Amniotic epithelial cell (primary cell): ENCODE measurements around the gene ING5.
"Not testable (repeated sequence)": the region's sequence is repeated elsewhere in the genome, so short reads cannot be mapped to it uniquely, and the experiment has no call there.

ENCODE experiments used
- DNase-seq: peaks from one replicate; pipeline ENCODE4 v3.0.0-alpha.2; 2010; ENCODE audit warnings: low read depth

ING5 gene

GRCh38 chr2:241739177-241739576 is 37.3 kb downstream of the ING5 start:
- no peak for DNase-seq

GRCh38 chr2:241739651-241740050 is 37.8 kb downstream of the ING5 start:
- peak; percentile 75 for DNase-seq

- DNase-seq: peak; percentile 23
Measured at GRCh38 chr2:241741016-241741415, 39.2 kb downstream of the ING5 start.

GRCh38 chr2:241742320-241742939 is 40.6 kb downstream of the ING5 start:
- DNase-seq: no peak

- not testable (repeated sequence) for DNase-seq
Measured at GRCh38 chr2:241743008-241743407, 41.2 kb downstream of the ING5 start.

- DNase-seq: no peak
Measured at GRCh38 chr2:241743620-241744019, 41.8 kb downstream of the ING5 start.

GRCh38 chr2:241744028-241744754 is 42.4 kb downstream of the ING5 start:
- DNase-seq: no peak

GRCh38 chr2:241745276-241745675 is 43.4 kb downstream of the ING5 start:
- DNase-seq: no peak

- no peak for DNase-seq
Measured at GRCh38 chr2:241746084-241746483, 44.2 kb downstream of the ING5 start.

- no peak for DNase-seq
Measured at GRCh38 chr2:241748468-241749256, 46.8 kb downstream of the ING5 start.

GRCh38 chr2:241750076-241750840 is 48.4 kb downstream of the ING5 start:
- no peak for DNase-seq

- DNase-seq: no peak
Measured at GRCh38 chr2:241751152-241751551, 49.3 kb downstream of the ING5 start.

- DNase-seq: no peak
Measured at GRCh38 chr2:241751776-241752175, 49.9 kb downstream of the ING5 start.

GRCh38 chr2:241752253-241752652 is 50.4 kb downstream of the ING5 start:
- no peak for DNase-seq

GRCh38 chr2:241752689-241753276 is 50.9 kb downstream of the ING5 start:
- no peak for DNase-seq

GRCh38 chr2:241753493-241753892 is 51.7 kb downstream of the ING5 start:
- DNase-seq: no peak

GRCh38 chr2:241754042-241754441 is 52.2 kb downstream of the ING5 start:
- DNase-seq: no peak

GRCh38 chr2:241755166-241755565 is 53.3 kb downstream of the ING5 start:
- no peak for DNase-seq

- DNase-seq: no peak
Measured at GRCh38 chr2:241755777-241756176, 53.9 kb downstream of the ING5 start.

GRCh38 chr2:241759067-241759807 is 57.4 kb downstream of the ING5 start:
- peak; percentile 43 for DNase-seq

- DNase-seq: not testable (repeated sequence)
Measured at GRCh38 chr2:241759893-241760292, 58.1 kb downstream of the ING5 start.
